ENCODE data around the gene DYNC2H1.

Gene DYNC2H1

DNA sequence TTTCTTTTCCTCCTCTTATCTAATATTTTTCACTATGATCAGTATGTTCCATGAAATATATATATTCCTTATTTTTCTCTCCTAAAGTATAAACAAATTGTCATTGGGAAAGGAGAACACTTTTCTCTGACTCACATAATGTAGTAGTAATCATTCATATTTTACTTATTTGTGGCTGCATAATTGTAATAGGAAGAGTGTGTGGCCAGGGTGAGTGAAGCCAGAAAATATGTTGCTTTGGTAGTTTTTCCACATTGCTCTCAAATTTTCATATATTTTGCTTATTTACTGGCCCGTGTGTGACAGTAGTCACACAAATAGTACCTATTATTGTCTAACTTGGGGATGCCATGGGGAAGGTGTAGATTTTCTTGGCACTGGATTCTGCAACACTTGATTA lies 172.1 kb downstream of the DYNC2H1 start:
- DNase-seq, result no peak

GRCh38 chr11:103284260-103284659 lies 175.0 kb downstream of the DYNC2H1 start:
- no peak for DNase-seq

GRCh38 chr11:103294516-103294915 lies 185.3 kb downstream of the DYNC2H1 start:
- no peak for DNase-seq

DNA sequence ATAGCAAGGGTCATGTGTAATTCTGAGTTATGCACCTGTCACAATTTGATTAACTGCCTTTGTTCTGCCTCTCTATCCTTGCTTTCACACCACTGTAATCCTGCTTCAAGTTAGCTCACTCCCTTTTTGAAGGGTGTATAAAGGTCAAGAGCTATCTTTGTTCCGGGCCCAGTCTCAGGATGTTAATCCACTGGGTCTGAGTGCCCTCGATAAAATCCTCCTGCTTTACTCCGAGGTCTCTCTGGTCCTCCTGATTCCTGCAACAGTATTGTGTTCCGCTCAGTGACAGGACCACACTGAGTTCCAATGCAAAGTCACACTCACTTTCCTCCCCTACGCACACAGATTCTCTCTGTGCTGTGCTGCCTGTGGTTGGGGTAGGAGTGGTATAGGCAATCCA lies 186.5 kb downstream of the DYNC2H1 start:
- peak; percentile 5 for DNase-seq

DNA sequence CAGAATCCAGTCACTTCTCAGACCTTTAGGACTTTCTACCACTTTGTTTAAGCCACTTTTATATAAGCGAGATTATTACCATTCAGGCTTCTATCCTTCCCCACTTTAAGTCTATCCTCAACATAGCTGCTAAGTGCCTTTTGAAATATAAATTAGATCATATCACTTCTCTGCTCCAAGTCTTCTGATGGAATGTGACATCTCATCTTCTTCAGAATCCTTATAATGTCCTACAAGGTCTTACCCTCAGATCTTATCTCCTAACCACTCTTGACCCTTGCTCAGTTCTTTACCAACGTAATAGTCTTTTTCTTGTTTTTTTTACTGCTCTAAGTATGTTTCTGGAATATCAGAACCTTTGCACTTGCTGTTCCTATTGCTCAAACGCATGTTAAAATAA lies 188.7 kb downstream of the DYNC2H1 start:
- no peak for DNase-seq

- DNase-seq, result no peak
Measured at GRCh38 chr11:103315248-103315647, 206.0 kb downstream of the DYNC2H1 start.

GRCh38 chr11:103317118-103317517 lies 207.9 kb downstream of the DYNC2H1 start:
- no peak for DNase-seq

DNA sequence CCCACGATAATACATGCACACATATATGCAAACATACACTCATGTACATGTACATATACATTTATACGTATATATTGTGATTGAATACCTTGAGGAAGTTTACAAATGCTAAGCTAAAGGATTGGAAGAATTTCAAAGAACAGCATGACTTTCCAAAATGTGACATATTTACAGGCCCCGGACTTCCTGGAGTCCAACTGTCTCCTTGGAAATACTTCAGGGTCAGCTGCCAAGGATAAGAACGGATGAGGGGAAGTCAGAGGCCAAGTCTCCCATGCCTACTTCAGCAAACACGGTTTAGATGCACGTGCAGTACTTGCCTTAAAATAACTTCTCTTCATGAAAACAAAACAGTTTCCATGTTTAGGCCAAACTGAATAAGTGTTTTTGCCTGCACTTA lies 213.6 kb downstream of the DYNC2H1 start:
- DNase-seq, result no peak

GRCh38 chr11:103325686-103326069 lies 216.5 kb downstream of the DYNC2H1 start:
- no peak for DNase-seq

DNA sequence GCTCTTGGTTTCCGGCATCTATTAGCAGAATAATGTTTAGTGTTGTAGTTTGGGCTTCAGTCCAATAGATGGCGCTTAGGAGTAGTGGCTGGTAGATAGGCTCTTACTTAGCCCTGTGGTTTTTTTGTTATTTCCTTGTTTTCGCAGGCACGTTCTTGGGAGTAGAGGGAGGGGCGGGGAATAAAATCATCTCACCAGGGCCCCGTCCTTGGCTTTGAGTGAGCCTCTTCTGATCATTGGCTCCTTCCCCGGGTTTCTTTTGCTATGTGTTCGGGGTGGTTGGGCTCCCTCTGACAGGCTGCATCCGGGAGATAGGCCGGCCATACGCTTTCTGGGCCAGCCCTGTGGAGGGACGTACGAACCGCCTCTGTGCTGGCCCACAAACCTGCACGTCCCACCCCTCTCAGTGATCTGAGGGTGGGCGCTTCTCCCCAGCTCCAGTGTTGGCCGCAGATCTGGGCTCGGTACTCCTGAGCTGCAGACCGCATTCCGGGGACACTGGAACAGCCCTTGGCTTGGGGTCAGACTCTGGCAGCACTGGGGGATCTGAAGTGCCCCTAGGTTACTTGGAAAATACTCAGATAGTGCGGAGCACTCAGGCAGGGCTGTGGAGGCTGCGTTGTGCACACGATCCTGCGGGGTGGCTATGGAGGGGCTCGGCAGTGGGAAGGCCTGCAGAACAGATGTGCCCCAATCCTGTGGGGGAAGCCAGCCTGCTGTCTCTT lies 217.0 kb downstream of the DYNC2H1 start:
- DNase-seq, result peak; percentile 43

DNA sequence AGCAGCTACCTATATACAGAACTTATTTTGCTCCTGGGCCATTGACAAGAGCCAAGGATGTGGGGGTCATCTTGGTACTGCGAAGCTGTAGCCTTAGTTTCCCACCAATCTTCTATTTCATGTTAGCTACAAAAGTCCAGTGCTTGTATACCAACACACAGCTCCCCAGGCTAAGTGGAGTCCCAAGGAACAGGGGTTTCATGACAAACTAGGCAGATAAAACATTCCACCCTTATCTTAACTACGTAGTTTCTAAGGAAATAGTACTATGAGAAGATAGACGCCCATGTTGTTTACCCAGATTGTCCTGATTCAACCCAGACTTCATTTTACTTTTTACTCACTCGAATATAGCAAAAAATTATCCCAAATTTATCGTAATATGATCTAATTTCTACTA lies 218.5 kb downstream of the DYNC2H1 start:
- no peak for DNase-seq

GRCh38 chr11:103332409-103332808 lies 223.2 kb downstream of the DYNC2H1 start:
- no peak for DNase-seq

- DNase-seq, result peak; percentile 7
Measured at GRCh38 chr11:103338621-103339484, 229.6 kb downstream of the DYNC2H1 start.

DNA sequence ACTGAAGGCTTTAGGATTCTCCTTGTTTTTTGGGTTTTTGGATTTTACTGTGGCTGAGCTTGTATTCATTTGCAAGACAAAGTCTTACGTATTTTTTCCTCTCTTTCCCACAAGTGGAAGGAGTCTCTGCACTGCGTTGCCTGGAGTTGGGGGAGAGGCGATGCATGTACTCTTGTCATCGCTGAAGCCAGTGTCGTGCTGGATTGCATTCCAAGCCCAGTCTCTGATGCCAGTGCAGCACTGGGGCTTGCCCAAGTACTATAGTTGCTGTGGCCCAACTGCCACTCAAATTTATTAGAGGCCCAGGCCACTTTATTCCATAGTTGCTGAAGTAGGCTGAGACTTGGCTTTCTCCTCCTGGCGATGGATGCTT lies 230.2 kb downstream of the DYNC2H1 start:
- DNase-seq, result no peak

DNA sequence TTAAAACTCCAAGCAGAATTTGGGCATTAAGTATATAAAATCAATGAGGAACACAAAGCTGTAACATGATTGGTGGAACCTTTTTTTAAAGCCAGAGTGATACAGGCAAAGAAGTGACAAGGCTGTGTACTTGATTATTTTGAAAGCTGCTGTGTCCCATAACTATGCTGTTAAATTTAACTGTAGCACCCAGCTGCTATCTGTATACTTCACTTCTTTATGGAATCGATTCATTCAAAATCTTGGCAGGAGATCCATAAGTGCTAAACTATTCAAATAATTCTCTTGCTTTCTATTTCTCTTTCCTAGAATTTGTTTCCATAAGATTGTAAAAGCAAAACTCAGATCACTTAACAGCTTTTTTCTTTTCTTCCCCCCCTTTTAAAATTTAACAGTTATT lies 231.7 kb downstream of the DYNC2H1 start:
- no peak for DNase-seq

DNA sequence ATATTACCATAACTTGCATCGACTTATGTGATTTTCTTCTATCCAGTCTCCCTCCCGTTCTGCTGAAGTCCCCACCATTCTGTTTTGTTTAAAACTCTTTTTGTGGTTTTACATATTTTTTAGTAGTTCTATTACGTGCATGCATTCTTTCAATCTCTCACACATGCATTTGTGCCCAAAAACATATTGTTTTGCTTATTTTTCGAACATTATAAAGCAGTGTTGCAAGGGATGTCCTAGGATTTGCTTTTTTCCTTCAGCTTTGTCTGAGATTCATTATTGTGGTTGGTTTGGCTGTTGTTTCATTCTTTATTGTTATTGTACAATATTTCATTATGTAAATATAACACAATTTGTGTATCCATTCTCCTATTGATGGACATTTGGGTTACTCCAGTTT lies 235.7 kb downstream of the DYNC2H1 start:
- no peak for DNase-seq

GRCh38 chr11:103349595-103349994 lies 240.4 kb downstream of the DYNC2H1 start:
- no peak for DNase-seq

DNA sequence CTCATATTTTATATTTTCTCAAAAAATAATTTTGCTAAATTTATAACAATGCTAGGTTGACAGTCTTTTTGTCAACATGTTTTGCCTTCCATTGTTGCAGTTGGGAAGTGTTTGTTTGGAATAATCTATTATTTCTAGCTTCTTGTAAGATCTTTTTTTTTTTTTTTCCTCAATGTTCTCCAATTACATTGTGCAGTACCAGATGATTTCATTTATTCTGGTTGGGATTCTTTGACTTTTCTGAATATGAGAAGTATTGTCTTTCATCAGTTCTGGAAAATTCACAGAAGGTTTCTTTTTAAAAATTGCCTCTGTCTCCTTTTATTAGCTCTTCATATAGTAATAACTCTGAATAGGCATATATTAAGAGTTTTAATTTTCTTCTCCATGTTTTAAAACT lies 245.4 kb downstream of the DYNC2H1 start:
- no peak for DNase-seq

- DNase-seq, result peak; percentile 26
Measured at GRCh38 chr11:103358251-103358650, 249.0 kb downstream of the DYNC2H1 start.

DNA sequence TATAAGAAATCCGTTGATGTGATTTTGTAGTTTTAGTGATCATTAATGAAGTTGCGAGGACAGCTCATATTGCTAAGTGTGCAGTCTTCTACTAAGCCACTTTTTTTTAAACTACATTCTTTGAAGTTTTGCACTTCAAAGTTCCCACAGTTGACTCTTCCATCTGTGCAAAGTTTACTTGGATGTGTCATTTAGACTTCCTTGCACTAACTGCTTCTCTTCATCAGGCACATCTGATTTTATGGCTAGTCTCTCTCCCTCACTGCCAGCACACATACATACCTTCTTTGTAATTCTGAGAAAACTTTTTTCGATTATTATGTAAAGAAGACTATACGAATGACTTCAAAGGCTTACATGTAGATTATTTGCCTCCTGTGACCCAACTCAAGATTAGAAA lies 250.0 kb downstream of the DYNC2H1 start:
- DNase-seq, result no peak

DNA sequence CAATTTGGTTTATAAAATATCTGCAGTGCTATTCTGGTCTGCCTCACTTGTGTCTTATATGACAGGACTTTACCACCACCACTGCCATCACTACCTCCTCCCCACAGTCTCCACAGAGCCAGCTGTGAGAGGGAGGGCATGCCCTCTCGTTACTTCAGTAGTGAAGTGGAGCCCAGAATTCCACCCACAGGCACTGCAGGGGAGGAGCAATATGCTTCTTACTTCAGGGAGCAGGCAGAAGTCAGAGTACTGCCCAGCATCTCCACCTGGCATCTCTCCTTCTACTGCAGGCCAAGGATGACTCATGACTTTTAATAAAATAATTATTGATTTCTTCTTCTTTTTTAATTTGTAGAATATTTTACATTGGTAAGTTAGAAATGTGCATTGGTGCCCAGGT lies 255.5 kb downstream of the DYNC2H1 start:
- no peak for DNase-seq

DNA sequence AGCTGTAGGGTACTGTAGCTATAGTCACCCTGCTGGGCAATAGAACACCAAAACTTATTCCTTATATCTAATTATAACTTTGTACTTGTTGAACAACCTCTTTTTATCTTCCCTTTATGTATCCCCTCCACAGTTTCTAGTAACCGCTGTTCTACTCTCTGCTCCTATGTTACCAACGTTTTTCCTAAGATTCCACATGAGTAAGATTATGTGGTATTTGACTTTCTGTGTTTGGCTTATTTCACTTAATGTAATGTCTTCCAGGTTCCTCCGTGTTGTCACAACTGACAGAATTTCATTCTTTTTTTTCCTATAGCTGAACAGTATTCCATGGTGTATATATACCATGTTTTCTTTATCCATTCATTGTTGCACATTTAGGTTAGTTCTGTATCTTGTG lies 258.4 kb downstream of the DYNC2H1 start:
- no peak for DNase-seq

DNA sequence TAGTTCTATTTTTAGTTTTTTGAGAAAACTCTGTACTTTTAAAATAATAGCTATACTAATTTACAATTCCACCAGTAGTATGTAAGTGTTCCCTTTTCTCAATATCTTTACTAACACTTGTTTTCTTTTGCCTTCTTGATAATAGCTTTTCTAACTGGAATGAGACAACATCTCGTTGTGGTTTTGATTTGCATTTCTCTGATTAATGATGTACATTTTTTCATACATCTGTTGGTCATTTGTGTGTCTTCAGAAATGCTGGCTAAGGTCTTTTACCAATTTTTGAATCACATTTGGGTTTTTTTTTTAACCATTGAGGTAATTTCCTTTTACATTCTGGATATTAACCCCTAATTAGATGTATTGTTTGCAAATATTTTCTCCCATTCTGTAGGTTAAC lies 258.9 kb downstream of the DYNC2H1 start:
- no peak for DNase-seq

- DNase-seq, result no peak
Measured at GRCh38 chr11:103370076-103370475, 260.9 kb downstream of the DYNC2H1 start.

DNA sequence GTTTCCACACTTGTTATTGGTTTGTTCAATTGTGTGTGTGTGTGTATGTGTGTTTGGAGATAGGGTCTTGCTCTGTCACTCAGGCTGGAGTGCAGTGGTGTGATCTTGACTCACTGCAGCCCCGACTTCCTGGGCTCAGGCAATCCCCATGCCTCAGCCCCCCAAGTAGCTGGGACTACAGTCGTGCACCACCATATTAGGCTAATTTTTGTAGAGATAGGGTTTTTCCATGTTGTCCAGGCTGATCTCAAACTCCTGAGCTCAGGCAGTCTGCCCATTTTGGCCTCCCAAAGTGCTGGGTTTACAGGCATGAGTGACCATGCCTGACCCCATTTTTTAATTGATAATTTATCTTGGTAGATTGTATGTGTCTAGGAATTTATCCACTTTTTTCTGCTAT lies 263.7 kb downstream of the DYNC2H1 start:
- no peak for DNase-seq

Data from NCI-H226 (cell line).